Fibroblast of lung (primary cell): ENCODE measurements around the gene RBMS1. TPM values are rescaled to one million over a fixed set of nuclear protein-coding genes. Genes with fewer than 3 reads are reported as not detected.
A peak's percentile ranks its signal among the peaks of the same experiment; 100 is the strongest.

Experiments used
- DNase-seq, 2 donors: peaks; one replicate each; pipeline versions ENCODE4 v3.0.0 to v3.0.0-alpha.2; 2010; ENCODE audit warnings: low read depth in 2 of 2
- H2AFZ ChIP-seq: 2 replicates; pipeline ENCODE4 v1.5.1; 2012; ENCODE audit warnings: low read length, control low read depth, inconsistent platforms
- H3K27ac ChIP-seq: 2 replicates; pipeline ENCODE4 v1.5.1; 2011; ENCODE audit warnings: low read length, control low read depth; ENCODE audit not compliant: insufficient read depth
- H3K27me3 ChIP-seq: 2 replicates; pipeline ENCODE4 v1.5.1; 2011; ENCODE audit warnings: mild to moderate bottlenecking, low read length; ENCODE audit not compliant: control insufficient read depth, insufficient read depth
- H3K36me3 ChIP-seq: 2 replicates; pipeline ENCODE4 v1.5.1; 2011; ENCODE audit warnings: low read length; ENCODE audit not compliant: control insufficient read depth, insufficient read depth
- H3K4me1 ChIP-seq: 2 replicates; pipeline ENCODE4 v1.5.1; 2011; ENCODE audit warnings: low read length; ENCODE audit not compliant: control insufficient read depth, insufficient read depth; ENCODE audit errors: extremely low read depth
- H3K4me2 ChIP-seq: 2 replicates; pipeline ENCODE4 v1.5.1; 2011; ENCODE audit warnings: low read length, control low read depth; ENCODE audit not compliant: insufficient read depth; ENCODE audit errors: extremely low read depth
- H3K4me3 ChIP-seq, 4 experiments: fragments of 200-600 bp in 1 of 4; sonication (generic) in 1 of 4; replicated peaks in 1 of 4; 2 replicates each; pipeline ENCODE4 v1.5.1; 2011 to 2016; ENCODE audit warnings: low read length in 4 of 4, low read depth in 3 of 4, mild to moderate bottlenecking in 3 of 4, control low read depth in 2 of 4, inconsistent platforms in 1 of 4, mixed read lengths in 1 of 4; ENCODE audit not compliant: insufficient read depth in 1 of 4; ENCODE audit errors: control extremely low read depth in 1 of 4
- H3K79me2 ChIP-seq: 2 replicates; pipeline ENCODE4 v1.5.1; 2012; ENCODE audit warnings: mild to moderate bottlenecking, low read length, inconsistent platforms; ENCODE audit not compliant: control insufficient read depth, insufficient read depth
- H3K9ac ChIP-seq: 2 replicates; pipeline ENCODE4 v1.5.1; 2011; ENCODE audit warnings: mild to moderate bottlenecking, low read length, control low read depth; ENCODE audit not compliant: insufficient read depth
- H3K9me3 ChIP-seq: 2 replicates; pipeline ENCODE4 v1.5.1; 2012; ENCODE audit warnings: low read depth, low read length; ENCODE audit not compliant: control insufficient read depth, insufficient read depth
- H4K20me1 ChIP-seq: 2 replicates; pipeline ENCODE4 v1.5.1; 2011; ENCODE audit warnings: low read length; ENCODE audit not compliant: control insufficient read depth, insufficient read depth; ENCODE audit errors: extremely low read depth
- EZH2 ChIP-seq: IDR thresholded peaks from 2 replicates; pipeline ENCODE4 v1.5.1; 2012; ENCODE audit warnings: low read length, control low read depth, mild to moderate bottlenecking; ENCODE audit errors: missing control alignments
- polyA plus RNA-seq, 2 donors: library from polyadenylated mRNA; depleted of rRNA in 1 of 2; stranded (reverse) in 1 of 2; unstranded in 1 of 2; fragments of >200 nt; gene quantifications; 2 replicates each; pipeline ENCODE4 v1.2.1, GENCODE V29; 2011 to 2012; ENCODE audit warnings: missing spikeins in 1 of 2
- total RNA-seq: library from RNA; depleted of rRNA; stranded (reverse); fragments of >200 nt; gene quantifications from 2 replicates; pipeline ENCODE4 v1.2.1, GENCODE V29; 2014
- TF ChIP-seq, protein P1 (sequence below), 2 donors: IDR thresholded peaks in 1 of 2; conservative IDR thresholded peaks in 1 of 2; 1 replicate in 1 of 2; 2 replicates in 1 of 2; pipeline ENCODE4 v1.5.1; 2011 to 2012; ENCODE audit warnings: low read length in 2 of 2, control low read depth in 1 of 2, inconsistent platforms in 1 of 2, low read depth in 1 of 2, mild to moderate bottlenecking in 1 of 2

RBMS1 gene
- total and polyA plus RNA-seq, 2 donors (not counting 1 experiment from before 2014, with no cell fraction given) = 77.3 to 146 TPM

DNA sequence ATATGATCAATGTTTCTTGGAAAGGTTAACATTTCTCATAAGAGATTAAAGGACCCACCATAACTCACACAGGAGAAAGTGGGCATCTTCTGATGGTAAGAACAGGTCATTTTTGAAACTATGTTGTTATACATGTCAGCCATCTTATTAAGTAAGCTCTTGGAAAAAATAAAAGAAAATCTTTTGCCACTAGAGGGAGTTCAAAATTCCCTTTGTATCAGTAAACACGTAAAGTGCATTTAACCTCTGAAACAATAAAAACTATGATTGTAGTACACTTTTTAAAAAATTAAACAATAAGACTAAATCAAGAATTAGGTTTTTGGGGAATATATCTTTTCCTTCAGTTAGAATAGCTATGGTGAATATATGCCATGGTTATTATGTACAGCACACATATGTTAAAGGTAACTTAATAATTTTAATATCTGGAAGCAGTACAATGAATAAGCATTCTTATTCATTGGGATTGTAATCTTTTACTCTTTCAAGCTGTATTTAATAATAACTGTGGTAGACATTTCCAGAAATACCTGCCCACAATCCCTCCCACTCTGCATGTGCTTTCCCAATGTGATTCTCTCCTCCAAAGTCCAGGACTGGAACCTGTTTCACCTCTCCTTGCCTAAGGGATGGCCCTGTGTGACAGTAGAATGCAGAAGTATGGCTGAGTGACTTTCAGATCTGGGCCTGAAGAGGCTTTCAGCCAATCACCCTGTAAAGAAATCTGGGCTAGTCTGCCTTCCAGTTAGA is 64.2 kb downstream of the RBMS1 start:
- Histone ChIP-seq H4K20me1 (no peaks in the 10 kb centered on the region), H3K79me2 (peaks cover 21% of the 10 kb centered on the region), H3K4me1 (peaks cover 24% of the 10 kb centered on the region), H3K9ac (no peak overlapping the region), H3K9me3 (no peaks in the 10 kb centered on the region), H3K4me2 (no peak overlapping the region), H3K36me3 (no peaks in the 10 kb centered on the region), H3K27ac (peak overlapping the region; percentile 74), H3K4me3 (no peak overlapping the region), H3K27me3 (no peaks in the 10 kb centered on the region), H2AFZ (no peak overlapping the region)
- TF ChIP-seq EZH2 = no peak
- TF ChIP-seq, protein P1, sequence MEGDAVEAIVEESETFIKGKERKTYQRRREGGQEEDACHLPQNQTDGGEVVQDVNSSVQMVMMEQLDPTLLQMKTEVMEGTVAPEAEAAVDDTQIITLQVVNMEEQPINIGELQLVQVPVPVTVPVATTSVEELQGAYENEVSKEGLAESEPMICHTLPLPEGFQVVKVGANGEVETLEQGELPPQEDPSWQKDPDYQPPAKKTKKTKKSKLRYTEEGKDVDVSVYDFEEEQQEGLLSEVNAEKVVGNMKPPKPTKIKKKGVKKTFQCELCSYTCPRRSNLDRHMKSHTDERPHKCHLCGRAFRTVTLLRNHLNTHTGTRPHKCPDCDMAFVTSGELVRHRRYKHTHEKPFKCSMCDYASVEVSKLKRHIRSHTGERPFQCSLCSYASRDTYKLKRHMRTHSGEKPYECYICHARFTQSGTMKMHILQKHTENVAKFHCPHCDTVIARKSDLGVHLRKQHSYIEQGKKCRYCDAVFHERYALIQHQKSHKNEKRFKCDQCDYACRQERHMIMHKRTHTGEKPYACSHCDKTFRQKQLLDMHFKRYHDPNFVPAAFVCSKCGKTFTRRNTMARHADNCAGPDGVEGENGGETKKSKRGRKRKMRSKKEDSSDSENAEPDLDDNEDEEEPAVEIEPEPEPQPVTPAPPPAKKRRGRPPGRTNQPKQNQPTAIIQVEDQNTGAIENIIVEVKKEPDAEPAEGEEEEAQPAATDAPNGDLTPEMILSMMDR (conservative IDR thresholded peaks at IDR 0.05 in 1 of 2, IDR thresholded peaks at IDR 0.05 in 1 of 2; ENCODE audit: low read depth in 1 of 2, low read length in 2 of 2) = peak in 1 of 2 donors; percentile 45
- DNase-seq = peak; percentile 62 to 87

GRCh38 chr2:160428405-160428763 is 65.2 kb downstream of the RBMS1 start:
- TF ChIP-seq, protein P1 (conservative IDR thresholded peaks at IDR 0.05 in 1 of 2, IDR thresholded peaks at IDR 0.05 in 1 of 2; ENCODE audit: low read depth in 1 of 2, low read length in 2 of 2) = no peak
- TF ChIP-seq EZH2 = no peak
- Histone ChIP-seq H3K36me3 (no peaks in the 10 kb centered on the region), H3K4me2 (peak overlapping the region; percentile 81), H3K9me3 (no peaks in the 10 kb centered on the region), H3K4me1 (peaks cover 20% of the 10 kb centered on the region), H3K79me2 (peaks cover 20% of the 10 kb centered on the region), H3K4me3 (peak overlapping the region in 3 of 4 experiments; percentile 28 to 47 (median 29)), H4K20me1 (no peaks in the 10 kb centered on the region), H2AFZ (no peak overlapping the region), H3K27ac (peak overlapping the region; percentile 74), H3K9ac (no peak overlapping the region), H3K27me3 (no peaks in the 10 kb centered on the region)
- DNase-seq = no peak

- Histone ChIP-seq H2AFZ (no peak overlapping the region), H3K27me3 (no peaks in the 10 kb centered on the region), H3K4me2 (peak overlapping the region; percentile 81), H3K9me3 (no peaks in the 10 kb centered on the region), H3K4me3 (peak overlapping the region in 3 of 4 experiments; percentile 28 to 47 (median 29)), H3K79me2 (peaks cover 20% of the 10 kb centered on the region), H3K36me3 (no peaks in the 10 kb centered on the region), H4K20me1 (no peaks in the 10 kb centered on the region), H3K9ac (peak overlapping the region; percentile 41), H3K4me1 (peaks cover 18% of the 10 kb centered on the region), H3K27ac (peak overlapping the region; percentile 74)
- TF ChIP-seq EZH2 = no peak
- TF ChIP-seq, protein P1 (conservative IDR thresholded peaks at IDR 0.05 in 1 of 2, IDR thresholded peaks at IDR 0.05 in 1 of 2; ENCODE audit: low read depth in 1 of 2, low read length in 2 of 2) = no peak
- DNase-seq = peak; percentile 72 to 95
Measured at GRCh38 chr2:160427629-160428404, 65.8 kb downstream of the RBMS1 start.
